MCF 10A (cell line): ENCODE results near the gene EPHB6. TPM values are rescaled to one million over a fixed set of nuclear protein-coding genes. Genes with fewer than 3 reads are reported as not detected.

Source experiments
- BruUV-seq: library from RNA; stranded (reverse); fragments of 400-500 nt; replicated peaks from 2 replicates; lab custom pipeline; 2021; lab: Mats Ljungman, UMichigan
- CTCF ChIA-PET: fragments of 300-600 bp; sonication (Branson Sonifier 250); formaldehyde crosslinking; extraction: SDS; loops from one replicate; lab custom pipeline; 2021; ENCODE audit warnings: antibody characterized with exemption, inconsistent platforms; lab: Yijun Ruan, JAX
- POLR2A ChIA-PET: fragments of 300-600, 350-650 bp; sonication (Branson Sonifier 250); formaldehyde crosslinking; extraction: SDS; loops from one replicate; lab custom pipeline; 2020; ENCODE audit warnings: antibody characterized with exemption, inconsistent platforms; lab: Yijun Ruan, JAX
- DNase-seq: peaks from one replicate; pipeline ENCODE4 v3.0.0-alpha.2; 2018; ENCODE audit not compliant: unreplicated experiment
- H3K27ac Mint-ChIP-seq: one replicate; pipeline ENCODE4 v1.8.0; 2022; ENCODE audit warnings: mild to moderate bottlenecking, low read depth, mixed read lengths; ENCODE audit not compliant: unreplicated experiment
- H3K27me3 Mint-ChIP-seq: one replicate; pipeline ENCODE4 v1.8.0; 2022; ENCODE audit warnings: mixed read lengths; ENCODE audit not compliant: insufficient read depth, unreplicated experiment
- H3K36me3 Mint-ChIP-seq: one replicate; pipeline ENCODE4 v1.8.0; 2022; ENCODE audit warnings: mild to moderate bottlenecking, moderate library complexity, mixed read lengths; ENCODE audit not compliant: insufficient read depth, unreplicated experiment
- H3K4me1 Mint-ChIP-seq: one replicate; pipeline ENCODE4 v1.8.0; 2022; ENCODE audit warnings: mixed read lengths; ENCODE audit not compliant: insufficient read depth, unreplicated experiment
- H3K4me3 Mint-ChIP-seq: one replicate; pipeline ENCODE4 v1.8.0; 2022; ENCODE audit warnings: mild to moderate bottlenecking, moderate library complexity, mixed read lengths; ENCODE audit not compliant: unreplicated experiment
- H3K9me3 Mint-ChIP-seq: one replicate; pipeline ENCODE4 v1.8.0; 2022; ENCODE audit warnings: mixed read lengths; ENCODE audit not compliant: unreplicated experiment
- CTCF ChIP-seq: fragments of 200-600 bp; IDR thresholded peaks from one replicate; pipeline ENCODE4 v1.8.0; 2022; ENCODE audit warnings: antibody characterized with exemption, mild to moderate bottlenecking; ENCODE audit not compliant: unreplicated experiment
- intact Hi-C: fragments of 100-400 bp; cut with micrococcal nuclease; formaldehyde crosslinking; loops from 2 replicates; pipeline ENCODE4 v1.14.1; 2022
- total RNA-seq: library from RNA; stranded (reverse); gene quantifications from 2 replicates; pipeline ENCODE4 v1.2.3, GENCODE V29; 2022

Gene EPHB6
- total RNA-seq, 1 experiment from 2014 or later, result 1.4 TPM

- ChIA-PET POLR2A (no interaction called here), CTCF (interaction anchor here (0.6 to 3.3 kb wide), 7 partner anchors 14 to 346 kb away, joined by 3 to 19 read pairs (median 3); no protein-coding TSS in a partner anchor)
- BruUV-seq, result no TSS peak
Observed at GRCh38 chr7:142894112-142894984, 39.5 kb downstream of the EPHB6 start.

GRCh38 chr7:142894985-142895593, 40.2 kb downstream of the EPHB6 start:
- BruUV-seq, result no TSS peak
- intact Hi-C loops, result no loop called here
- no peak overlapping the region for H3K4me3 Mint-ChIP-seq
- ChIA-PET CTCF (interaction anchor here (0.6 to 3.3 kb wide), 7 partner anchors 15 to 319 kb away, joined by 3 to 19 read pairs (median 5); no protein-coding TSS in a partner anchor), POLR2A (no interaction called here)
- peaks cover 45% of the 10 kb centered on the region for H3K27me3 Mint-ChIP-seq
- H3K36me3 Mint-ChIP-seq, result no peaks in the 10 kb centered on the region
- H3K9me3 Mint-ChIP-seq, result peaks cover 7% of the 10 kb centered on the region
- H3K27ac Mint-ChIP-seq, result no peak overlapping the region
- H3K4me1 Mint-ChIP-seq, result no peaks in the 10 kb centered on the region
- no peak for DNase-seq
- no peak for TF ChIP-seq CTCF

More at GRCh38 chr7:142894112-142894984, 39.5 kb downstream of the EPHB6 start:
- Mint-ChIP-seq H3K4me3 (no peak overlapping the region), H3K36me3 (no peaks in the 10 kb centered on the region), H3K27ac (no peak overlapping the region), H3K9me3 (peaks cover 7% of the 10 kb centered on the region), H3K4me1 (no peaks in the 10 kb centered on the region), H3K27me3 (peaks cover 38% of the 10 kb centered on the region)
- intact Hi-C loops, result no loop called here
- no peak for TF ChIP-seq CTCF
- no peak for DNase-seq

- no peak for DNase-seq
- CTCF ChIA-PET, result interaction anchor here (0.6 to 3.3 kb wide), 5 partner anchors 16 to 310 kb away, joined by 3 to 19 read pairs (median 4); no protein-coding TSS in a partner anchor
- Mint-ChIP-seq H3K4me1 (no peaks in the 10 kb centered on the region), H3K9me3 (peaks cover under 1% of the 10 kb centered on the region), H3K27ac (no peak overlapping the region), H3K36me3 (no peaks in the 10 kb centered on the region), H3K4me3 (no peak overlapping the region), H3K27me3 (peaks cover 53% of the 10 kb centered on the region)
- TF ChIP-seq CTCF, result no peak
- intact Hi-C loops, result no loop called here
- POLR2A ChIA-PET, result no interaction called here
- BruUV-seq, result no TSS peak
Observed at GRCh38 chr7:142896151-142896550, 41.3 kb downstream of the EPHB6 start.
